Endometrium (tissue), 2 donors: Measurements from ENCODE around the gene UQCRQ.
"Not testable (repeated sequence)": the region's sequence is repeated elsewhere in the genome, so short reads cannot be mapped to it uniquely, and the experiment has no call there.

ENCODE experiments used
- FAIRE-seq: peaks from 2 replicates; lab custom pipeline; 2012; peaks lifted over from hg19 to GRCh38; lab: Jason Lieb, UNC
- donor health status: control.
- donor health status: control.

Gene UQCRQ

GRCh38 chr5:132832612-132833011 is 33.8 kb upstream of the UQCRQ start:
- FAIRE-seq = no peak

DNA sequence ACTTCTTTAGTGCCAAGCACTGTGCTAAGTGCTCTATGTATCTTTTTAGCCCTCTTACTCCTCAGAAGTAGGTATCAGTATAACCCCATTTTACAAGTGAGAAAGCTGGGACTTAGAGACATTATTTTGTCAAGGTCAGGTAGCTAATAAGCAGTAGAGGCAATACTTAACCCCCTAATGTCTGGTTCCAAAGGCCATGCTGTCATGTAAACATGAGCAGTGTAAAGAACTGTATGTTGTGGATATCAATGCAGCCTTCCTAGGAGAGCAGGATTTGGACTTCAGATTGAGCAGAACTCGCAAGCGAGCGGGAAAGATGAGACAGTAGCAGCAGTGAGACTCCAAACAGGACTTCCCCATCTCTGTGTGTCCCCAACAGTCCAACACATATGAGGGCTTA is 32.4 kb upstream of the UQCRQ start:
- no peak for FAIRE-seq

DNA sequence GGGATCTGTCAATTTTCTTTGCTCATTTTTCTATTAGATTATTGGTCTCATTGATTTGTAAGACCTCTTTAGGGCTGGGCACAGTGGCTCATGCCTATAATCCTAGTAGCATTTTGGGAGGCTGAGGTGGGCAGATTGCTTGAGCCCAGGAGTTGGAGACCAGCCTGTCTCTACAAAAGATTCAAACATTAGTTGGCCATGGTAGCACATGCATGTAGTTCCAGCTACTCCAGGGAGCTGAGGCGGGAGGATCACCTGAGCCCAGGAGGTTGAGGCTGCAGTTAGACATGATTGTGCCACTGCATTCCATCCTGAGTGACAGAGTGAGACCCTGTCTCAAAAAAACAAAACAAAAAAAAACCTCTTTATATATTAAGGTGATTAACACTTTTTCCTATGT is 29.6 kb upstream of the UQCRQ start:
- FAIRE-seq = no peak

DNA sequence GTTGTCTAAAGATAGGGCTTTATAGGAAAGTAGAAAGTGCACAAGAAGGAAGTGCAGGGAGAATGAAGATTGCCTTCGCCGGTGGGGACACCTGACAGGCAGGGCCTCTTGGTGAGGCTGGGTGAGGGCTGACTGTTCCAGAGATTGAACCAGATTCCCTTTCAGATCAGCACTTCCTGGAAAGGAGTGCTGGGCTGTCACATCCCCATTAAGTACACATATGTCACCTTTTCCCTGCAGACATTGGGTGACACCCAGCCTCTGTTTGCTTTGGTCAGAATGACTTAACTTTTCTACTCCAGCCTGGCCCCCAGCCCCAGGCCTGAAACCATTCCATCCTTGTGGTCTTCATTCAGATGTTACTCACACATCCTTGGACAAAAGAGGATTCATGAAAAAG is 28.6 kb upstream of the UQCRQ start:
- FAIRE-seq = no peak

DNA sequence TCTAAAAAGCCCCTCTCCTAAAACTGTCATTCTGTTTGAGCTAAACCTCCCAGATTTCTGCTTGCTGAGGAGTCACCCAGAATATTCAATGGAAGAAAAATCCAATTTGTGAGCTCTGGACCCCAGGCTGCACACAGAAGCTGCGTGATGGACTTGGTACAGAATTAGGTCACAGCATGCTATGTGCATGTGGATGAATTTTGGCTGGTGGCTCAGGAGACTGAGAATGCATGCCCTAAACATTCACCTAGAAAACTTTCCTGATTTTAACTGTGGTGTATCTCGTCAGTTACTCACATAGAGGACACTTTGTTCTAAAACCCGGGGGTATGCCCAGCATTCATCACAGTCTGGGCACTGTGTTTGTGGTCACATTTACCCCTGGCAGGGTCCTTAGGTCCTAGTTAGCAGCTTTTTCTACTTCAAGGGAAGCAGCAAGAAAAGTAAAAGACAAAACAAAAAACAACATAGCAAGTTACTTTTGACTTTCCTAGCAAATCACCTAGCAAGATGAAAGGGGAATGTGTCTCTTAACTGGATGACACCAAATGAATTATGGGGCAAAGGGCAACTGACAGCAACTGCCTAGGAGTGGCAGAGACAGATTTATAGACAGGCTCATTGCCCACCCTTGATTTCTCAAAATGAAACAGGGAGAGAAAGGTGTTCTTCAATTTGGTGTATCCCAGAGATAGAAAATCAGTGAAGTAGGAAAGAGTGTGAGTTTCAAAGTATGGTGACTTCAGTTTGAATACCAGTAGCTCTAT is 27.7 kb upstream of the UQCRQ start:
- FAIRE-seq = no peak

DNA sequence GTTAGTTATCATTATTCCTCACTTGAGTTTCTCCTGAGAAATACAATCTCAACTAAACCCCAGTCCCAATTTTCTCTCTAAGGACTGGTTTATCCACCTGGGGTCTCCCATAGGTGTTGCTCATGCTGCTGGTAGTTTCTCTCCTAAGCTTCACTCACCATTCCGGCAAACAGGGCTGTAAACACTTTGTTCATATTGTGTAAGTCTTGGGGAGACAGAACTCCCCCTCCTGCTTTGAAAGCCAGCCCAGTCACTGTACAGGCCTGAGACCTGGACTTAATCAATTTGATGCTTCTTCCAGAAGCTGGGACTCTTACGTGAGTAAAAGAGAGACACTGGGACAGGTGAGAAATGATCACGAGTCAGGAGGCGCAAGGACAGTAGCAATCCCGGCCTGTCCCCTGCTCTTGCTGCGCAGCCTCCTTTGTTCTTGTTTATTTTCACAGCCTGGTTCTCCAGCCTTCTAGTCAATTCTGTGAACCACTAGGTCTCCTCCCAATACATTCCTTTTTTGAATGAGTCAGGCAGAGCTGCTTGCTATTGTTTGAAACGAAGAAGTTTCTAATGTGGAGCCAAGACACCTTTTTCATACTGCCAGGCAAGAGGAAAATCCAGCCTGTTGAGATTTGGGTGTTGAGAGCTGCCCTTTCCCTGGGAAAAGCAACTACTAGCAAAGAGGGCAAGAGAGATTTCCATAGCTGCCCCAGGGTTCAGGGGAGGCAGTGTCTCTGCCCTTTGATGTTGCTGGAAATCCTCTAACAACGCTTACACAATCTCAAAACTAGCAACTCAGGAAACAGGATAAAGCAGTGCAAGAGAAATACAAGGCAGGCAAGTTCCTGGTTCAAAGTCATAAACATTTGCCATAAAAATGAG is 26.8 kb upstream of the UQCRQ start:
- FAIRE-seq = no peak

DNA sequence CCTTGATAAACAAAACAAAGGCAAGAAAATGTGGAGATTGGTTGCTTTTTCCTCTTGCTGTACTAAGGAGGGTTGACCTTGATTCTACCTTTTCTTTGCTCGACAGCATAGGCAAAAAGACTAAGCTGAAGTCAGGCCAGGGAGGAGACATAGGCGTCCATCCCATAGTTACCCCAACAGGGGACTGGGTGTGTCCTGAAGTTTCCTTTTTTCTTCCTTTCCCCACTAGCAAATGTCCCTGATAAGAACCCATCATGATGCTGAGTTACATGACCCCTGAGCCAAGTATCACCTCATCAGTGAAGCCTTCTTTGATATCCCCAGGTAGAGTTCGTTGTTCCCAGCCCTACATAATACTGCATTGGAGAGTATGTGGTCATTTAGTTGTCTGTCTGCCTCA is 26.1 kb upstream of the UQCRQ start:
- no peak for FAIRE-seq

DNA sequence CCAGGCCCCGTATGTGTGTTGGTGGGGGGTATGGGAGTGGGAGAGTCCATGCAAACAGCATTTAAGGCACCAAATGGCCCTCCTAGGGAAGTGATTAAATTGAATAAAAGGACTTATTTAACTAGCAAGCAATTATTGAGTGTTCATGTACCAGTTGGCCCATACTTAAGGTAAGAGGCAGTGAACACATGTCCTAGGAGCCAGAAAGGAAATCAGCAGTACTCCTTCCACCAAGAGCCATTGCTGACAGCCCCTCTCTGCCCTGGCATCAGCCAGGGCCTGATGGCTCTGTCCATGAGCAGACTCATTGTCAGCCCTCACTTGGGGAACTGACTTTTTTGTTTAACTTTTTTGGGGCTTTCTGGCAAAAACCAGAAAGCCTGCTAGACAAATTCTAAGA is 25.5 kb upstream of the UQCRQ start:
- no peak for FAIRE-seq

DNA sequence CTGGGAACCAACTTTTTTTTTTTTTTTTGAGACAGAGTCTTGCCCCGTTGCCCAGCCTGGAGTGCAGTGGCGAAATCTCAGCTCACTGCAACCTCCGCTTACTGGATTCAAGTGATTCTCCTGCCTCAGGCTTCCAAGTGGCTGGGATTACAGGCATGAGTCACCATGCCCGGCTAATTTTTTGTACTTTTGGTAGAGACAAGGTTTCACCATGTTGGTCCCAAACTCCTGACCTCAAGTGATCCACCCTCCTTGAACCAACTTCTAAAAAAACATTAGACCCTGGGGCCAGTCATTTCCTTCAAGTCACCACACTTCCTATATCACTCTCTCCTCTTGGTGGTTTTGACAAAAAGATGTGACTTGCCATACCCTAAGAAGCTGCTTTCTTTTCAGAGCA is 25.1 kb upstream of the UQCRQ start:
- no peak for FAIRE-seq

DNA sequence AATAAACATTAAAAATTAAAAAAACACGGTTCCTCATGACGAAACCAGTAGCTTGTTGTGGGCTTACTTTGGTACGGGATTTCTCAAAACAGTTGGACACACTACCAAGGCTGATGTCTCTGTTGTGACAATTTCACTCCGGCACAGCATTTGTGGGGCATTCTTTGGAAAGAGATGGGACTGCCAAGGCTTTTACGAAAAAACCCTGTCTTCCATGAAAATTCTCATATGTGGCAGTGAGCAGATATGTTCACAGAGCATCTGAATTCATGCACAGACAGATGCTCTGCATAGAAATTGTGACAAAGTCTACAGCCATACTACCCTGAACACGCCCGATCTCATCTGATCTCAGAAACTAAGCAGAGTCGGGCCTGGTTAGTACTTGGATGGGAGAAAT is 18.2 kb upstream of the UQCRQ start:
- no peak for FAIRE-seq

DNA sequence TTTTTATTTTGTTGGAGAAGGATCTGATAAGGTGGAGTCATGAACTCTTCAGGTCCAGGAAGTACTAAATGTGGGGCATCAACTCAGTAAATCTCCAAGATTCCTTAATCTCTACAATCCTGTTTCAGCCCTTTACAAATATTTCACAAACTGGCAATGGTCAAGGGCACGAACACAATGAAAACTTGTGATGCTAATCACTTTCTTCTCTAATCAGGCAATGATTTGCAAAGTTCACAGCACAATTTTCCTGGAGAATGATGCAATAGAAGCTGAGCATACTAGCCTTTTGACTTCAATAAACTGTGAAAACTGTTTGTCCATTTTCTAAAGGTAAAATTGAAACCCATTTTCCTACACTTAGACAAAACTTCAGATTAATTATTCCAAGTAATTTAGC is 17.1 kb upstream of the UQCRQ start:
- no peak for FAIRE-seq

DNA sequence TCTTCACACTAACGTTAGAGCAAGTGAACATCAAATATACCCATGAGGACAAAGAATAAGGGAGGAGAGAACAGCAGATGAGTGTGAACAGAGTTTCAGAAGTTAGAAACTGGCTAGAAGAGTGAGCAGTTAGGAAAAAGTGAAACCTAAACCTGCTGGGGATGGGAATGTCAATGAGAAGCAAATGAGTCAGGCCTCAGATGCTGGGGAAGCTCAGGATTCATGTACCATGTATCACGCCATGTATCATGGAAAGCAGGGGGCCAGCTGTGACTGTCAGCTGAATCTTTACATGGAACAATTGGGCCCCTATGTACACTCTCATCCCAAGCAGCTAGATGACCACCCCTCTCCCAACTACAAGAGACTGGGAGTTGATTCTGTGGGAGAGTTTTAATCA is 16.4 kb upstream of the UQCRQ start:
- no peak for FAIRE-seq

DNA sequence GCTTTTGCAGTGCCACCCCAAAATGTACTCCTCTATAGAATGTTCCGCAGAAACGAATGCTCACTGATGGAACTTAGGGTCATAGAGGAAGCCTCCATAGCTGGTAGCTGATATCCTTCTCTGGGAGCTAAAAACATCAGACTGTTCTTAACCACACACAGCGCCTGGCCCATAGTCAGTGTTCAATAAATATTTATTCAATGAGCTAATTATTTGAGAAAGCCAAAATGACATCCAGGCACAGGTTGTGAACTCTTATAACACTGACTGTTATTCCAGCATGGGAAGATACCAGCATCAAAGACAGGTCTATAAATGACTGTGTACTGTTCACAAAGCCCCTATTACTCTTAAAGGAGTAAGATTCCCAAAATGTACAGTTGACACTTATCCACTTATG is 13.1 kb upstream of the UQCRQ start:
- no peak for FAIRE-seq

DNA sequence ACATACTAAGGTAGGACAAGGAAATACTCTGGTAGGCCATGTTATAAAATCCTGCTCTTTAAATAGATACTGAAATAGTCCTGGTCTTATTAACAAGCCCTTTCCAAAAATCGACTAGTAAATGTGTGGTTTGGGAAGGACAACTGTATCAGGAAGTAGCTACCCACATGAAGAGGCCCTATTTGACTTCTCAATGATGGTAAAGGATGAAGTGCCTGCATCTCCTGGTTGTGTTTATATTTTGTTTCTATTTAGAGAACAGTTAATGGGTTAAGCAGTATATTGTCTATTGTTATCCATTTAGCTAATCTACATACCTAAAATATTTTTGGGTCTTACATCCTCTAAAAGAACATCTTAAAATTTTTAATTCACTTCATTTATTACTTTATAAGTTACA is 12.7 kb upstream of the UQCRQ start:
- no peak for FAIRE-seq

GRCh38 chr5:132854301-132854700 is 12.1 kb upstream of the UQCRQ start:
- no peak for FAIRE-seq

DNA sequence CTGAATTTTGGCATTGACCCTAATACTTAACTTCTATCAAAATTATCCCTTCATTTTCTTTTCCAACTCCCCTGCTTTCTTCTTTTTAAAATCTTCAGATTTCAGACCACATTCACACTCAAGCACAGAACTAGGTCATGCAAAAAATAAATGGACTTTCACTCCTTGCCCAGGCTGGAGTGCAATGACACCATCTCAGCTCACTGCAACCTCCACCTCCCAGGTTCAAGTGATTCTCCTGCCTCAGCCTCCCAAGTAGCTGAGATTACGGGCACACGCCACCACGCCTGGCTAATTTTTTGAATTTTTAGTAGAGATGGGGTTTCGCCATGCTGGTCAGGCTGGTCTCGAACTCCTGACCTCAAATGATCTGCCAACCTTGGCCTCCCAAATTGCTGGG is 11.4 kb upstream of the UQCRQ start:
- FAIRE-seq = not testable (repeated sequence)

- FAIRE-seq = no peak
These were observed 10.4 kb upstream of the UQCRQ start for GRCh38 chr5:132856011-132856410.

GRCh38 chr5:132859889-132860437 is 6.5 kb upstream of the UQCRQ start:
- FAIRE-seq = no peak

DNA sequence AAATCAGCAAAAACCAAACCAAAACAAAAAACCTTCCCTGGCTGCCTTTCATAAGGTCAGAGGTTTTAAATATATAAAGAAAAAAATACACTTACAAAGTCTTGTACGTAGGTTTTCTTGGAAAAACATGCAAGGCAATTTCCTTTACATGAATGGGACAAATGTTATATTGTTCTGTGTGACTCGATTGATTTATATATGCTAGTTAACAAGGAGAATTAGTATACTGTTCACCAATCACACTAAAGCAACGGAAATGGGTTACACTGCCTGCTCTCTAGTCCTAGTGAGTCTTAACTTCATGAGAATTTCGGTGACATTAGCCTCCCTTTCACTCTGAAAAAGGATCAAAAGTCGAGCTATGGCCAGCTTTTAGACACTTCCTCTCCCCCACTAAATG is 5.7 kb upstream of the UQCRQ start:
- FAIRE-seq = no peak

- FAIRE-seq = no peak
These were observed 637 bp upstream of the UQCRQ start for GRCh38 chr5:132865668-132866341.

- FAIRE-seq = no peak
These were observed 607 bp downstream of the UQCRQ start for GRCh38 chr5:132867046-132867451.

GRCh38 chr5:132868754-132869153 is 2.3 kb downstream of the UQCRQ start:
- FAIRE-seq = no peak

DNA sequence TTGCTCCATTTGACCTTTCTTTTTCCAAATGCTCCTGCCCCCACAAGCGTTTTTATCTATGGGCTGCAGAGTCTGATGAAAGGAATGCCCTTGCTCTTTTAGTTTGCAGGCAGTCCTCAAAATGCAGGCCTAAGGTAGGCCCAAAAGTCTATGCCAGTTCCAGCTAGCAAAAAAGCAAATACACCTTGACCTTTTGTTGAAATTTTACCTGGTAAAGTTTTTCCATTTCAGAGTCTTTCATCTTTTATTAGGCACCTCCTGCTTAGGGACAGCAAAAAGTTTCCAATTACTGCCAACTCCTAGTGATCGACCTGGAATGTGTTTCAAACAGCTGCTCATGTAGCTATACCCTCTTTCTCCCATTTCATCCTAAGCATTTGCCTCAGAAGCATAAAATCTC is 4.4 kb downstream of the UQCRQ start:
- FAIRE-seq = no peak
